ENCODE results near the gene RAB11FIP3. TPM values are rescaled to one million over a fixed set of nuclear protein-coding genes. Genes with fewer than 3 reads are reported as not detected.

Gene RAB11FIP3
- total RNA-seq, 2 experiments from 2014 or later = 18.7 to 20.4 TPM

DNA sequence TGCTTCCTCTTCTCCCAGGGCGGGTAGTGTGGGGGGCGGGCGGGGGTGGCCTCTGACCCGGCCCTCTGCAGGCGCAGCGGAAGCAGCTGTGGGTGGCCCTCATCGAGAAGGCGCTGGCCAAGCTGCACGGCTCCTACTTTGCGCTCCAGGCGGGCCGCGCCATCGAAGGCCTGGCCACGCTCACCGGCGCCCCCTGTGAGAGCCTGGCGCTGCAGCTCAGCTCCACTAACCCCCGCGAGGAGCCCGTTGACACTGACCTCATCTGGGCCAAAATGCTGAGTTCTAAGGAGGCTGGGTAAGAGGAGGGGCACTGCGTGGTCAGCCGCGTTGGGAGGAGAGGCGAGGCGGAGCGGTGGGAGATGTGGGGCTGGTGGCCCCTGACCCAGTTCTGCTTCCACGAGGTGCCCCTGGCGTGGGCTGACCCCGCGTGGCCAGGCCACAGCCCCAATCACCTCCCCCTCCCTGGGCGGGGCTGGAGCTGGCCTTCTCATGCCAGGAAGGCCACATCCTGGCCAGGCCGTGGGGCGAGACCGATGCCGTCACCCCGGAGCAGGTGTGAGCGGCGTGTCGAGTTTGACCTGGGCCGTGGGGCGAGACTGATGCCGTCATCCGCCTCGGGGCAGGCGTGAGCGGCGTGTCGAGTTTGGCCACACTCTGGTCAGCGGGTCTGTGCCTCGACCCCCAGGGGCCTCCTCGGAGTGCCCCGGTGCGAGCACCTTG, 124.3 kb downstream of the RAB11FIP3 start:
- ATAC-seq = no peak
- no peaks in the 10 kb centered on the region for H3K9me3 Mint-ChIP-seq
- CTCF ChIA-PET = interaction anchor here (1.1 kb wide), 1 partner anchor 13 kb away, joined by 3 read pairs; no protein-coding TSS in a partner anchor

DNA sequence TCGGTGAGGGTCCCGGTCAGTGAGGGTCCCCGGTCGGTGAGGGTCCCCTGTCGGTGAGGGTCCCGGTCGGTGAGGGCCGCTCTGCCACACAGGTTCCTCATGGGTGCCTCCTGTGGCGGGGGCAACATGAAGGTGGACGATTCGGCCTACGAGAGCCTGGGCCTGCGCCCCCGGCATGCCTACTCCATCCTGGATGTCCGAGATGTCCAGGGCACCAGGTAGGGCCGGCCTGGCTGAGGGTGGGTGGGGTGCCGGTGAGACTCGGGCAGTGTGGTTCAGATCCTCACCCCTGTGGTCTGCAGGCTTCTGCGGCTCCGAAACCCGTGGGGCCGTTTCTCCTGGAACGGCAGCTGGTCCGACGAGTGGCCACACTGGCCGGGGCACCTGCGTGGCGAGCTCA, 125.8 kb downstream of the RAB11FIP3 start:
- intact Hi-C loops (cut with micrococcal nuclease) = no loop called here
- DNase-seq (no peak), ATAC-seq (no peak)
- no peaks in the 10 kb centered on the region for H3K9me3 Mint-ChIP-seq
- ChIA-PET CTCF (no interaction called here), POLR2A (no interaction called here)
- no peak overlapping the region for H3K4me3 Mint-ChIP-seq
- no peaks in the 10 kb centered on the region for H3K27me3 Mint-ChIP-seq
- H3K4me1 Mint-ChIP-seq (ENCODE audit: low read depth) = no peaks in the 10 kb centered on the region
- H3K36me3 Mint-ChIP-seq (ENCODE audit: low read depth) = no peaks in the 10 kb centered on the region
- no peak overlapping the region for H3K27ac Mint-ChIP-seq
- TF ChIP-seq, protein P1, sequence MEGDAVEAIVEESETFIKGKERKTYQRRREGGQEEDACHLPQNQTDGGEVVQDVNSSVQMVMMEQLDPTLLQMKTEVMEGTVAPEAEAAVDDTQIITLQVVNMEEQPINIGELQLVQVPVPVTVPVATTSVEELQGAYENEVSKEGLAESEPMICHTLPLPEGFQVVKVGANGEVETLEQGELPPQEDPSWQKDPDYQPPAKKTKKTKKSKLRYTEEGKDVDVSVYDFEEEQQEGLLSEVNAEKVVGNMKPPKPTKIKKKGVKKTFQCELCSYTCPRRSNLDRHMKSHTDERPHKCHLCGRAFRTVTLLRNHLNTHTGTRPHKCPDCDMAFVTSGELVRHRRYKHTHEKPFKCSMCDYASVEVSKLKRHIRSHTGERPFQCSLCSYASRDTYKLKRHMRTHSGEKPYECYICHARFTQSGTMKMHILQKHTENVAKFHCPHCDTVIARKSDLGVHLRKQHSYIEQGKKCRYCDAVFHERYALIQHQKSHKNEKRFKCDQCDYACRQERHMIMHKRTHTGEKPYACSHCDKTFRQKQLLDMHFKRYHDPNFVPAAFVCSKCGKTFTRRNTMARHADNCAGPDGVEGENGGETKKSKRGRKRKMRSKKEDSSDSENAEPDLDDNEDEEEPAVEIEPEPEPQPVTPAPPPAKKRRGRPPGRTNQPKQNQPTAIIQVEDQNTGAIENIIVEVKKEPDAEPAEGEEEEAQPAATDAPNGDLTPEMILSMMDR (IDR thresholded peaks at IDR 0.05) = no peak

More for the DNA sequence above, 124.3 kb downstream of the RAB11FIP3 start:
- intact Hi-C loops (cut with micrococcal nuclease) = no loop called here
- POLR2A ChIA-PET = no interaction called here
- H3K36me3 Mint-ChIP-seq (ENCODE audit: low read depth) = peaks cover 4% of the 10 kb centered on the region
- no peaks in the 10 kb centered on the region for H3K27me3 Mint-ChIP-seq
- no peaks in the 10 kb centered on the region for H3K4me1 Mint-ChIP-seq (ENCODE audit: low read depth)
- no peak overlapping the region for H3K4me3 Mint-ChIP-seq
- H3K27ac Mint-ChIP-seq = no peak overlapping the region
- DNase-seq = no peak
- TF ChIP-seq, protein P1 (IDR thresholded peaks at IDR 0.05) = no peak

DNA sequence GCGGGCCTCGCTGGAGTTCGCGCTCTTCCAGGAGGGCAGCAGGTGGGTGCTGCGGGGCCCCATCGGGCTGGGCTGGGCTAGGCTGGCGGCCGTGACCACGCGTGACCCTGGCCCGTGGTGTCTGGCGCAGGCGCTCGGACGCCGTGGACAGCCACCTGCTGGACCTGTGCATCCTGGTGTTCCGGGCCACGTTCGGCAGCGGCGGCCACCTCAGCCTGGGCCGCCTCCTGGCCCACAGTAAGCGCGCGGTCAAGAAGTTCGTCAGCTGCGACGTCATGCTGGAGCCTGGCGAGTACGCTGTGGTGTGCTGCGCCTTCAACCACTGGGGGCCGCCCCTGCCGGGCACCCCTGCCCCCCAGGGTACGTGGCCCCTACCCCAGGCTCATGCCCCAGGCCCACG, 126.7 kb downstream of the RAB11FIP3 start:
- Mint-ChIP-seq H3K36me3 (ENCODE audit: low read depth) (no peaks in the 10 kb centered on the region), H3K27ac (no peak overlapping the region), H3K9me3 (no peaks in the 10 kb centered on the region), H3K4me1 (ENCODE audit: low read depth) (no peaks in the 10 kb centered on the region), H3K27me3 (no peaks in the 10 kb centered on the region), H3K4me3 (no peak overlapping the region)
- POLR2A ChIA-PET = no interaction called here
- DNase-seq (no peak), ATAC-seq (no peak)
- CTCF ChIA-PET = no interaction called here
- TF ChIP-seq, protein P1 (IDR thresholded peaks at IDR 0.05) = no peak
- intact Hi-C loops (cut with micrococcal nuclease) = no loop called here

DNA sequence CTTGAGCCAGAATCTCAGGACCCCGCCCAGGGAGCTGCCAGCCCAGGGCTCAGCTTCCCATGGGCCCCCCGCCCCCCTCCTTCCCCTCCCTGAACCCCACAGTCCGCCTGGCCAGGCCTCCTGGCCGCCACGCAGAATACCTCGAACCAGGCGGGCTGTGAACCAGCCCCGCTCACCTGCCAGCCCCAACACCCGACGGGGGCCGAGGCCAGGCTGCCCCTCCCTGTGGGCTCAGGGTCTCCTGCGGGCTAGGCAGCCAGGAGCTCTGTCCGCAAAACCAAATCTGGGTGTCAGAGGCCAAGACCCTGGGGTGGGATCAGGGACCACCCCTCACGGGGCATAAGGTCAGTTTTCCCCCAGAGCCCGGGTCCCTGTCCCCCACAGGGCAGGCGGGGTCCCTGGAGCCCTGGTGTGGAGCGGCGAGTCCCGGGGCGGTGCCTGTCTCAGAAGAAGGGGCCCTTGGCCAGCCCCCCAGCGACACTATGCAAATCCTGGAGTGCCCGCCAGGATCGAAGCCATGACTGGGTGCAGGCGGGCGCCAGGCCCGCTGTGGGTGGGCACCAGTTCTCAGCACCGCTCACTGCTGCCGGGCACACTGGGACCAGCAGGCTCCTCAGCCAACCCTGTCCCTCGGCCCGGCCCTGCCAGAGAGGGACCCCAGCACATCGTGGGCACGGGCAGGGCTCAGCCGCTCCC, 128.3 kb downstream of the RAB11FIP3 start:
- H3K4me3 Mint-ChIP-seq = no peak overlapping the region

DNA sequence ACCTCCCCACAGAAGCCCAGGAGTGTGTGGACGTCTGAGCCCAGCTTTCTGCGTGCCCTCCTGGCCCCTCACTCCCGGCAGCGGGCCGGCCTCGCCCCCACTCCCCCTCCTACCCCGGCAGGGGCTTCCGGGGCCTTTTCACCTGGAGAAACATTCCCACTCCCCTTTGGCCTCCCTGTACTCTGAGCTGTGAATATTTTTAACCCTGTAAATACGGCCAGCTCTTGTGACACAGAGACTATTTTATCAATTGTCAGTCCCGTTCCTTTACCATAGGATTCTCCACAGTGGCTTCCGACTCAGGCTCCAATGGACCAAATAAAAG, 128.8 kb downstream of the RAB11FIP3 start:
- ATAC-seq (no peak), DNase-seq (no peak)
- no peak overlapping the region for H3K4me3 Mint-ChIP-seq
- ChIA-PET POLR2A (no interaction called here), CTCF (no interaction called here)
- intact Hi-C loops (cut with micrococcal nuclease) = no loop called here
- no peaks in the 10 kb centered on the region for H3K9me3 Mint-ChIP-seq
- TF ChIP-seq, protein P1 (IDR thresholded peaks at IDR 0.05) = no peak
- no peak overlapping the region for H3K27ac Mint-ChIP-seq
- H3K36me3 Mint-ChIP-seq (ENCODE audit: low read depth) = no peaks in the 10 kb centered on the region
- H3K4me1 Mint-ChIP-seq (ENCODE audit: low read depth) = no peaks in the 10 kb centered on the region
- H3K27me3 Mint-ChIP-seq = peaks cover 3% of the 10 kb centered on the region

More for the DNA sequence above, 128.3 kb downstream of the RAB11FIP3 start:
- H3K27ac Mint-ChIP-seq = no peak overlapping the region
- no peaks in the 10 kb centered on the region for H3K4me1 Mint-ChIP-seq (ENCODE audit: low read depth)
- no peaks in the 10 kb centered on the region for H3K9me3 Mint-ChIP-seq
- ATAC-seq (no peak), DNase-seq (no peak)
- peaks cover 3% of the 10 kb centered on the region for H3K27me3 Mint-ChIP-seq
- intact Hi-C loops (cut with micrococcal nuclease) = no loop called here
- TF ChIP-seq, protein P1 (IDR thresholded peaks at IDR 0.05) = no peak
- ChIA-PET POLR2A (interaction anchor here (0.9 kb wide), 1 partner anchor 35 kb away, joined by 3 read pairs; no protein-coding TSS in a partner anchor), CTCF (no interaction called here)
- H3K36me3 Mint-ChIP-seq (ENCODE audit: low read depth) = no peaks in the 10 kb centered on the region

Data from activated CD8-positive, alpha-beta T cell treated with anti-CD3 and anti-CD28 coated beads for 36 hours (primary cell).